Neuronal stem cell (in vitro differentiated cells): Measurements from ENCODE around the gene JMJD8.

Experiments
- DNase-seq: peaks from one replicate; pipeline ENCODE4 v3.0.0-alpha.2; 2013; ENCODE audit warnings: low spot score
- H2AFZ ChIP-seq: one replicate; pipeline ENCODE4 v1.6.1; 2013; ENCODE audit warnings: mild to moderate bottlenecking, low read length, inconsistent platforms
- H2AK5ac ChIP-seq: 2 replicates; pipeline ENCODE4 v1.6.1; 2013; ENCODE audit warnings: low read depth, mild to moderate bottlenecking, inconsistent platforms, low read length, moderate library complexity, mixed read lengths
- H2BK120ac ChIP-seq: 2 replicates; pipeline ENCODE4 v1.6.1; 2013; ENCODE audit warnings: low read depth, mild to moderate bottlenecking, inconsistent platforms, low read length, moderate library complexity, mixed read lengths
- H2BK12ac ChIP-seq: one replicate; pipeline ENCODE4 v1.6.1; 2013; ENCODE audit warnings: low read length, inconsistent platforms
- H2BK15ac ChIP-seq: 2 replicates; pipeline ENCODE4 v1.6.1; 2013; ENCODE audit warnings: mild to moderate bottlenecking, low read length, inconsistent platforms, mixed read lengths
- H2BK5ac ChIP-seq: one replicate; pipeline ENCODE4 v1.6.1; 2013; ENCODE audit warnings: inconsistent platforms, mild to moderate bottlenecking, low read length, moderate library complexity
- H3K14ac ChIP-seq: one replicate; pipeline ENCODE4 v1.6.1; 2013; ENCODE audit warnings: low read length, inconsistent platforms
- H3K18ac ChIP-seq: 2 replicates; pipeline ENCODE4 v1.6.1; 2013; ENCODE audit warnings: low read length, inconsistent platforms
- H3K23ac ChIP-seq: 2 replicates; pipeline ENCODE4 v1.6.1; 2013; ENCODE audit warnings: low read depth, mild to moderate bottlenecking, mixed read lengths, low read length, inconsistent platforms; ENCODE audit not compliant: poor library complexity
- H3K27ac ChIP-seq: replicated peaks from 3 replicates; pipeline ENCODE4 v1.5.1; 2013; ENCODE audit warnings: low read length, inconsistent platforms
- H3K27me3 ChIP-seq, 3 experiments: 2 replicates each; pipeline ENCODE4 v1.6.1; 2013; ENCODE audit warnings: low read length in 3 of 3, mild to moderate bottlenecking in 2 of 3, inconsistent platforms in 1 of 3, low read depth in 1 of 3, mixed read lengths in 1 of 3, moderate library complexity in 1 of 3; ENCODE audit not compliant: control insufficient read depth in 3 of 3, insufficient read depth in 3 of 3
- H3K36me3 ChIP-seq, 2 donors: replicated peaks in 1 of 2; 2 replicates each; pipeline ENCODE4 v1.6.1; 2013; ENCODE audit warnings: low read length in 2 of 2; ENCODE audit not compliant: control insufficient read depth in 2 of 2, insufficient read depth in 2 of 2
- H3K4ac ChIP-seq: 2 replicates; pipeline ENCODE4 v1.6.1; 2013; ENCODE audit warnings: inconsistent platforms, mild to moderate bottlenecking, low read length, moderate library complexity
- H3K4me1 ChIP-seq, 2 donors: 1 replicate in 1 of 2; 2 replicates in 1 of 2; pipeline ENCODE4 v1.6.1; 2013; ENCODE audit warnings: low read length in 2 of 2, low read depth in 1 of 2; ENCODE audit not compliant: control insufficient read depth in 2 of 2, insufficient read depth in 1 of 2
- H3K4me2 ChIP-seq: one replicate; pipeline ENCODE4 v1.6.1; 2013; ENCODE audit warnings: mild to moderate bottlenecking, low read length, inconsistent platforms; ENCODE audit not compliant: insufficient read depth, poor library complexity, severe bottlenecking
- H3K4me3 ChIP-seq, 2 donors: 2 replicates each; pipeline ENCODE4 v1.5.1; 2013; ENCODE audit warnings: low read length in 2 of 2, mild to moderate bottlenecking in 2 of 2, inconsistent platforms in 1 of 2, moderate library complexity in 1 of 2
- H3K79me1 ChIP-seq: one replicate; pipeline ENCODE4 v1.6.1; 2013; ENCODE audit warnings: low read depth, mild to moderate bottlenecking, inconsistent platforms, low read length, moderate library complexity
- H3K9ac ChIP-seq: one replicate; pipeline ENCODE4 v1.6.1; 2013; ENCODE audit warnings: mild to moderate bottlenecking, low read depth, low read length, inconsistent platforms; ENCODE audit not compliant: poor library complexity
- H3K9me3 ChIP-seq, 2 donors: replicated peaks in 1 of 2; 2 replicates each; pipeline versions ENCODE3 to v1.6.1; 2013; ENCODE audit warnings: low read length in 2 of 2, mild to moderate bottlenecking in 2 of 2, inconsistent platforms in 1 of 2, low read depth in 1 of 2, mixed read lengths in 1 of 2, moderate library complexity in 1 of 2; ENCODE audit not compliant: control insufficient read depth in 2 of 2, insufficient read depth in 1 of 2
- H4K8ac ChIP-seq: one replicate; pipeline ENCODE4 v1.6.1; 2013; ENCODE audit warnings: low read depth, mild to moderate bottlenecking, inconsistent platforms, low read length, moderate library complexity
- H4K91ac ChIP-seq: one replicate; pipeline ENCODE4 v1.6.1; 2013; ENCODE audit warnings: low read length, low read depth, mild to moderate bottlenecking, inconsistent platforms; ENCODE audit not compliant: poor library complexity
- WGBS, 2 donors: extraction: QIAGEN DNeasy Blood & Tissue Kit; methylation state at CpG; one replicate each; pipeline ENCODE4 v1.1.7; 2013; ENCODE audit warnings: missing lambda C conversion rate in 2 of 2, mixed read lengths in 1 of 2; ENCODE audit not compliant: insufficient read length in 2 of 2, insufficient replicate concordance in 1 of 2; ENCODE audit errors: extremely low coverage in 2 of 2; 5-methylcytosine and 5-hydroxymethylcytosine counted together

The JMJD8 gene

DNA sequence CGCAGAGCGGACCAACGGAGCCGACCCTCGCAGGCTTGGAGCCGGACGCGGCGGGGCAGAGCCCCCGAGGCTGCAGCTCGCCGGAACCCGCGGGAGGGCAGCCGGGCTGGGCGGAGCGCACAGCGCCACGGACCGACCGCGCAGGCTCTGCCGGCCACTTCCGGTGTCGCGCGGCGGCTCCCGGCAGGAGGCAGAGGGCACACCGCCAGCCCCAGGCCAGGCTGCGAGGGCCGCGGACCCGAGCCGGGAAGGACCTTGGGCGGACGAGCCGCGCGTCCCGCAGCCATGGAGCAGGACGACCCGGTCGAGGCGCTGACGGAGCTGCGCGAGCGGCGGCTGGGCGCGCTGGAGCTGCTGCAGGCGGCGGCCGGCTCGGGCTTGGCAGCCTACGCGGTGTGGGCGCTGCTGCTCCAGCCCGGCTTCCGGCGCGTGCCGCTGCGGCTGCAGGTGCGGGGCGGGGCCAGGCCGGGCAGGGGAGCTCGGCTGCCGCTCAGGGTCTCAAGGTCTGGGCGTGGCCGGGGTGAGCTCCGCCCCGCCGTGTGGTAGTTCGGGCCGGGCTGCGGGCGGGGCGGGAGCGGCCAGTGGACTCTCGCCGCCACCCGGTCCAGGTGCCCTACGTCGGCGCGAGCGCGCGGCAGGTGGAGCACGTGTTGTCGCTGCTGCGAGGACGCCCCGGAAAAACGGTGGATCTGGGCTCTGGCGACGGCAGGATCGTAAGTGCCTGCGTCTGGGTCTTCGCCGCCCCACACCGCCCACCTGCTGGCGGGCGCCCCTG is 37.0 kb upstream of the JMJD8 start, which contains the start of gene ANTKMT:
Gene ANTKMT, plus strand, starts transcription at position 157 of the 775 bp plus-strand sequence. Its CDS starts 129 bp downstream, at position 286.
- Histone ChIP-seq H2BK120ac (no peak within 1 kb of the TSS), H3K4me2 (peak within 1 kb of the TSS; percentile 93), H2BK12ac (peak within 1 kb of the TSS; percentile 88), H2AK5ac (peak within 1 kb of the TSS; percentile 100), H3K9ac (peak within 1 kb of the TSS; percentile 100), H3K27me3 (peaks cover 0 to under 1% (median 0%) of the 10 kb centered on the region in 3 experiments), H2BK5ac (peak within 1 kb of the TSS; percentile 100), H3K23ac (peak within 1 kb of the TSS; percentile 99), H3K4me3 (peak within 1 kb of the TSS; percentile 88 to 93), H3K18ac (peak within 1 kb of the TSS; percentile 100), H3K4ac (peak within 1 kb of the TSS; percentile 97), H3K36me3 (peaks cover 15 to 31% of the 10 kb centered on the region in 2 donors), H3K79me1 (peaks cover 35% of the 10 kb centered on the region), H3K9me3 (no peaks in the 10 kb centered on the region), H3K27ac (peak within 1 kb of the TSS; percentile 98), H3K14ac (peak within 1 kb of the TSS; percentile 94), H4K8ac (peak within 1 kb of the TSS; percentile 95), H4K91ac (peak within 1 kb of the TSS; percentile 80), H2BK15ac (peak within 1 kb of the TSS; percentile 96), H2AFZ (peak within 1 kb of the TSS; percentile 77), H3K4me1 (peaks cover 39 to 49% of the 10 kb centered on the region in 2 donors)
- no CpG with 5 or more reads among the region's 106 CpGs for WGBS, 2 donors
- DNase-seq = peak; percentile 88

DNA sequence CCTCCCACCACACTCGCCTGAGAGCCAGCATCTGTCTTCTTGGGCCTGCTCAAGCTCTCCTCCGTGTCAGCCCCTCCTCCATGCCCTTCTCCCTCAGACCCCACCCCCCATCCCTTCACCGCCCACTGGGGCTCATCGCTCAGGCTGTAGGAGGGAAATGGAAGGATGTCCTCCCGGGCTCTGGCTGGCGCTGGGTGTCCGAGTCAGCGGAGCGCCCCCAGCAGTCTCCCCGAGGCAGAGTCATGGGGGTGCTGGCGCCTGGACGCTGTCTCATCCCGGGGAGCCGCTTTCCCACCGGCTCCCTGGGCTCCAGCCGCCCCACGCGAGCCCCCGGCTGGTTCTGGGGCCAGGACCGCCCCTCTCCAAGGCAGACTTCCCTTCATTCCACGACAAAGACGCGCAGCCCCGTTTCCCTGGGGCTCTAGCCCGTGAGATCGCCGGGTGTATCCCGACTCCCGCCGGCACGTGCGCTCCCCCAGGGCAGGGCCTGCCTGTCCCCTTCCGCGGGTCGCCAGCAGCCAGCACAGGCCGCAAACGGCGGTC is 36.4 kb upstream of the JMJD8 start:
- peak overlapping the region; percentile 63 for H2BK12ac ChIP-seq
- peaks cover 37% of the 10 kb centered on the region for H3K79me1 ChIP-seq
- peak overlapping the region; percentile 90 for H3K14ac ChIP-seq
- H2AFZ ChIP-seq = peak overlapping the region; percentile 77
- H2AK5ac ChIP-seq = peak overlapping the region; percentile 93
- no peak for DNase-seq
- H2BK15ac ChIP-seq = peak overlapping the region; percentile 30
- H3K4ac ChIP-seq = peak overlapping the region; percentile 97
- no peaks in the 10 kb centered on the region for H3K9me3 ChIP-seq
- WGBS, 2 donors = no CpG with 5 or more reads among the region's 38 CpGs
- H3K27me3 ChIP-seq = no peaks in the 10 kb centered on the region
- H4K8ac ChIP-seq = peak overlapping the region; percentile 19
- peak overlapping the region; percentile 88 to 93 for H3K4me3 ChIP-seq
- peak overlapping the region; percentile 80 for H4K91ac ChIP-seq
- H3K27ac ChIP-seq = peak overlapping the region; percentile 98
- H3K36me3 ChIP-seq = peaks cover 15 to 31% of the 10 kb centered on the region in 2 donors
- peaks cover 39 to 49% of the 10 kb centered on the region in 2 donors for H3K4me1 ChIP-seq
- H3K18ac ChIP-seq = peak overlapping the region; percentile 100
- no peak overlapping the region for H2BK120ac ChIP-seq
- H2BK5ac ChIP-seq = peak overlapping the region; percentile 100
- H3K9ac ChIP-seq = peak overlapping the region; percentile 100
- H3K23ac ChIP-seq = peak overlapping the region; percentile 99
- peak overlapping the region; percentile 93 for H3K4me2 ChIP-seq

DNA sequence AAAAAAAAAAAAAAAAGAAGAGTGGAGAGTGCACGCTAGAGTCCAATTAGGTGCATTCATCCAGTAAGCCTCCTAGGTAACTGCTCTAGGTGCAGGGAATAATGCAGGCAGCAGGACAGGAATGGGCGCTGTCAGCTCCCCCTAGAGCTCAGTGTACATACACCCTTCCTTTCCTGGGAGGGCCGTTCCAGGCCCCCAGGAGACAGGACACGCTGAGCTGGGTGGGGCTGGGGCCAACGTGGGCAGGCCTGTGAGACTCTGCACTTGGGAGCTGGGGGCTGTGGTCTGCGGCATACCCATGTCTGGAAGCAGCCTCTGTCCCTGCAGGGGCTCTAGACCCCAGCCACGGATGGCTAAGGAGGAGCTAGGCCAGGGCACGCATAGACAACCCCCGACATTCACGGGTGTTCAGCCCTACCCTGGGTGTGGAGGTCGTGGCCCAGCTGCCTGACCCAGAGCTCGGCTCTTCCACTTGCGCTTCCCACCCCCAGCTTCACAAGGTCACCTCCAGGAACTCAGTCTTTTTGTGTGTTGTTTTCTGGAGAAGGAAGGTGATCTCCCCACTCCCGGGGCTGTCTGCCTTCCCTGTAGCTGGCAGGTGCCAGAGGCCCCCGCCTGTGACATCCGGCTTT is 35.8 kb upstream of the JMJD8 start:
- Histone ChIP-seq H3K4me3 (peak overlapping the region; percentile 88 to 93), H3K4me2 (peak overlapping the region; percentile 93), H4K8ac (peak overlapping the region; percentile 95), H3K4ac (no peak overlapping the region), H3K27me3 (no peaks in the 10 kb centered on the region), H2AK5ac (peak overlapping the region; percentile 93), H3K79me1 (peaks cover 41% of the 10 kb centered on the region), H3K27ac (peak overlapping the region; percentile 98), H2BK15ac (peak overlapping the region; percentile 30), H3K4me1 (peaks cover 39 to 49% of the 10 kb centered on the region in 2 donors), H2BK120ac (no peak overlapping the region), H3K9me3 (no peaks in the 10 kb centered on the region), H3K23ac (peak overlapping the region; percentile 99), H3K18ac (peak overlapping the region; percentile 93), H2AFZ (no peak overlapping the region), H3K14ac (peak overlapping the region; percentile 94), H4K91ac (no peak overlapping the region), H3K36me3 (peaks cover 15 to 31% of the 10 kb centered on the region in 2 donors), H2BK12ac (peak overlapping the region; percentile 88), H2BK5ac (peak overlapping the region; percentile 100), H3K9ac (peak overlapping the region; percentile 100)
- DNase-seq = no peak
- WGBS, 2 donors = no CpG with 5 or more reads among the region's 16 CpGs
